H9 (cell line): ENCODE data around the gene UBE2Q1. TPM values are rescaled to one million over a fixed set of nuclear protein-coding genes. Genes with fewer than 3 reads are reported as not detected.

Experiments used
- DNase-seq: peaks from one replicate; pipeline ENCODE4 v3.0.0-alpha.2; 2017
- H2AFZ ChIP-seq: one replicate; pipeline ENCODE4 v1.6.1; 2013; ENCODE audit warnings: mild to moderate bottlenecking, low read length, control low read depth, moderate library complexity
- H2AK5ac ChIP-seq: 2 replicates; pipeline ENCODE4 v1.6.1; 2013; ENCODE audit warnings: low read length, control low read depth, mixed read lengths; ENCODE audit not compliant: insufficient read length
- H2BK120ac ChIP-seq: one replicate; pipeline ENCODE4 v1.6.1; 2013; ENCODE audit warnings: low read depth, mild to moderate bottlenecking, low read length, control low read depth, inconsistent platforms; ENCODE audit not compliant: poor library complexity, severe bottlenecking
- H2BK12ac ChIP-seq: 2 replicates; pipeline ENCODE4 v1.6.1; 2013; ENCODE audit warnings: low read length, control low read depth, mixed read lengths, low read depth; ENCODE audit not compliant: insufficient read length
- H2BK15ac ChIP-seq: 2 replicates; pipeline ENCODE4 v1.6.1; 2013; ENCODE audit warnings: low read depth, low read length, control low read depth
- H2BK20ac ChIP-seq: one replicate; pipeline ENCODE4 v1.6.1; 2013; ENCODE audit warnings: low read depth, mild to moderate bottlenecking, low read length, control low read depth, inconsistent platforms; ENCODE audit not compliant: poor library complexity, severe bottlenecking
- H2BK5ac ChIP-seq: 2 replicates; pipeline ENCODE4 v1.6.1; 2013; ENCODE audit warnings: low read length, control low read depth, mixed read lengths; ENCODE audit not compliant: insufficient read length
- H3K14ac ChIP-seq: 2 replicates; pipeline ENCODE4 v1.6.1; 2013; ENCODE audit warnings: low read length, control low read depth; ENCODE audit not compliant: insufficient read depth
- H3K18ac ChIP-seq: 2 replicates; pipeline ENCODE4 v1.6.1; 2013; ENCODE audit warnings: low read depth, mild to moderate bottlenecking, mixed read lengths, low read length, control low read depth; ENCODE audit not compliant: insufficient read length
- H3K23ac ChIP-seq: 2 replicates; pipeline ENCODE4 v1.6.1; 2013; ENCODE audit warnings: low read length, control low read depth, mixed read lengths, low read depth; ENCODE audit not compliant: insufficient read length
- H3K23me2 ChIP-seq: 2 replicates; pipeline ENCODE4 v1.6.1; 2013; ENCODE audit warnings: low read depth, mild to moderate bottlenecking, mixed read lengths, low read length, control low read depth; ENCODE audit not compliant: insufficient read length, poor library complexity, severe bottlenecking
- H3K27ac ChIP-seq: 2 replicates; pipeline ENCODE4 v1.5.1; 2013; ENCODE audit warnings: low read length, control low read depth, mixed read lengths, low read depth; ENCODE audit not compliant: insufficient read length
- H3K27me3 ChIP-seq: 2 replicates; pipeline ENCODE4 v1.6.1; 2013; ENCODE audit warnings: low read length, control low read depth, inconsistent platforms; ENCODE audit not compliant: insufficient read depth
- H3K4ac ChIP-seq: 2 replicates; pipeline ENCODE4 v1.6.1; 2013; ENCODE audit warnings: low read depth, mild to moderate bottlenecking, control low read depth, inconsistent platforms, low read length, moderate library complexity
- H3K4me1 ChIP-seq: 2 replicates; pipeline ENCODE4 v1.6.1; 2013; ENCODE audit warnings: low read length, control low read depth, inconsistent platforms; ENCODE audit not compliant: insufficient read depth
- H3K4me2 ChIP-seq: 2 replicates; pipeline ENCODE4 v1.6.1; 2013; ENCODE audit warnings: low read length, control low read depth, mixed read lengths; ENCODE audit not compliant: insufficient read length, insufficient read depth
- H3K56ac ChIP-seq: 2 replicates; pipeline ENCODE4 v1.6.1; 2013; ENCODE audit warnings: low read depth, mild to moderate bottlenecking, mixed read lengths, low read length, control low read depth; ENCODE audit not compliant: insufficient read length
- H3K79me1 ChIP-seq: 2 replicates; pipeline ENCODE4 v1.6.1; 2013; ENCODE audit warnings: low read depth, mild to moderate bottlenecking, moderate library complexity, low read length, control low read depth, inconsistent platforms; ENCODE audit not compliant: insufficient read depth, poor library complexity, severe bottlenecking
- H3K79me2 ChIP-seq: 2 replicates; pipeline ENCODE4 v1.6.1; 2013; ENCODE audit warnings: low read length, control low read depth, inconsistent platforms; ENCODE audit not compliant: insufficient read depth
- H3K9ac ChIP-seq: 2 replicates; pipeline ENCODE4 v1.6.1; 2013; ENCODE audit warnings: low read length, control low read depth, mixed read lengths; ENCODE audit not compliant: insufficient read length; ENCODE audit errors: extremely low read depth
- H3K9me3 ChIP-seq: one replicate; pipeline ENCODE4 v1.6.1; 2013; ENCODE audit warnings: low read depth, low read length, inconsistent platforms; ENCODE audit not compliant: control insufficient read depth
- H3T11ph ChIP-seq: one replicate; pipeline ENCODE4 v1.6.1; 2013; ENCODE audit warnings: mild to moderate bottlenecking, low read length, control low read depth, inconsistent platforms
- H4K20me1 ChIP-seq: one replicate; pipeline ENCODE4 v1.6.1; 2013; ENCODE audit not compliant: control insufficient read depth, insufficient read length, insufficient read depth
- H4K5ac ChIP-seq: 2 replicates; pipeline ENCODE4 v1.6.1; 2013; ENCODE audit warnings: low read depth, mild to moderate bottlenecking, mixed read lengths, low read length, control low read depth; ENCODE audit not compliant: insufficient read length
- H4K8ac ChIP-seq: replicated peaks from 2 replicates; pipeline ENCODE4 v1.6.1; 2013; ENCODE audit warnings: low read length, control low read depth, mixed read lengths, low read depth; ENCODE audit not compliant: insufficient read length
- H4K91ac ChIP-seq: 2 replicates; pipeline ENCODE4 v1.6.1; 2013; ENCODE audit warnings: low read depth, mild to moderate bottlenecking, moderate library complexity, mixed read lengths, low read length, control low read depth; ENCODE audit not compliant: insufficient read length
- H3K27ac Mint-ChIP-seq, 3 experiments: 2 replicates in 2 of 3; 3 replicates in 1 of 3; pipeline ENCODE4 v1.8.0; 2020 to 2021; ENCODE audit warnings: mixed read lengths in 3 of 3, mild to moderate bottlenecking in 1 of 3, moderate library complexity in 1 of 3
- H3K27me3 Mint-ChIP-seq: 2 replicates; pipeline ENCODE4 v1.8.0; 2021; ENCODE audit warnings: low read depth, mild to moderate bottlenecking, moderate library complexity, mixed read lengths
- H3K36me3 Mint-ChIP-seq, 3 experiments: 2 replicates in 2 of 3; 3 replicates in 1 of 3; pipeline ENCODE4 v1.8.0; 2020 to 2021; ENCODE audit warnings: low read depth in 3 of 3, mixed read lengths in 3 of 3; ENCODE audit not compliant: insufficient read depth in 1 of 3
- H3K4me1 Mint-ChIP-seq, 2 experiments: 2 replicates each; pipeline ENCODE4 v1.8.0; 2020; ENCODE audit warnings: mixed read lengths in 2 of 2
- H3K4me3 Mint-ChIP-seq, 2 experiments: 2 replicates in 1 of 2; 3 replicates in 1 of 2; pipeline ENCODE4 v1.8.0; 2020 to 2021; ENCODE audit warnings: mild to moderate bottlenecking in 2 of 2, mixed read lengths in 2 of 2, moderate library complexity in 1 of 2
- H3K9me3 Mint-ChIP-seq, 2 experiments: 2 replicates in 1 of 2; 3 replicates in 1 of 2; pipeline ENCODE4 v1.8.0; 2020; ENCODE audit warnings: mild to moderate bottlenecking in 2 of 2, mixed read lengths in 2 of 2, moderate library complexity in 1 of 2
- WGBS: extraction: QIAGEN DNeasy Blood & Tissue Kit; methylation state at CpG from one replicate; pipeline ENCODE4 v1.1.7; 2013; ENCODE audit warnings: missing lambda C conversion rate, low lambda C conversion rate, mixed read lengths; ENCODE audit not compliant: insufficient read length; ENCODE audit errors: extremely low coverage; 5-methylcytosine and 5-hydroxymethylcytosine counted together
- total RNA-seq: library from RNA; stranded (reverse); gene quantifications from 2 replicates; pipeline ENCODE4 v1.2.1, GENCODE V29; 2021
- TF ChIP-seq, protein P1 (sequence below): fragments of 200-600 bp; sonication (generic); conservative IDR thresholded peaks from 3 replicates; pipeline ENCODE4 v1.8.0; 2021; ENCODE audit warnings: antibody characterized with exemption, mild to moderate bottlenecking

UBE2Q1 gene
- total RNA-seq, 1 experiment from 2014 or later: 108 TPM

DNA sequence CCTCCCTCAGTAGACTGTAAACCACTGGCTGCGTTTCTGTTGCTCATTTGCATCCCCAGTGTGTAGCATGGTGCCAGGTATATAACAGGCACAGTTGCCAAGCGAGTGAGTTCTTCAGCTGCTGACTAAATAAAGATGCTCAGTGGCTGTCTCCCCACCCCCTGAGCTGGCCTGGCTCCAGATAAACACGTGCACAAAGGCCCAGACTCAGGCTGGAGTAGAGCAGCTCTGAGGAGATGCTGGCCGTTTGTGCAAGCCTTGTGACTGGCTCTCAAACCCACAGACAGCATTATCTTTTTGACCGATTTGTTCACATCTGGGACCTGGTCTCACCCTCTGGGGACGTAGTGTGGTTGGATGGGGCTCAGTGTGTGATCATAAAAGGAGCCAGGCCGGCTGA, 16.3 kb upstream of the UBE2Q1 start:
- Histone ChIP-seq H2BK120ac (no peak overlapping the region), H4K5ac (no peak overlapping the region), H4K91ac (no peak overlapping the region), H3K27ac (no peak overlapping the region), H2AK5ac (no peak overlapping the region), H2BK15ac (no peak overlapping the region), H3K4ac (no peak overlapping the region), H3K27me3 (no peaks in the 10 kb centered on the region), H3K4me2 (no peak overlapping the region), H2AFZ (no peak overlapping the region), H3K18ac (no peak overlapping the region), H3K9ac (no peak overlapping the region), H3K9me3 (no peaks in the 10 kb centered on the region), H3K4me1 (no peaks in the 10 kb centered on the region), H3K56ac (no peak overlapping the region), H3T11ph (no peak overlapping the region), H3K23ac (no peak overlapping the region), H4K20me1 (no peaks in the 10 kb centered on the region), H3K79me1 (no peaks in the 10 kb centered on the region), H2BK5ac (no peak overlapping the region), H3K14ac (no peak overlapping the region), H3K79me2 (no peaks in the 10 kb centered on the region), H2BK12ac (no peak overlapping the region), H4K8ac (no peak overlapping the region), H3K23me2 (no peaks in the 10 kb centered on the region), H2BK20ac (no peak overlapping the region)
- H3K27ac Mint-ChIP-seq: peak overlapping the region in 2 of 3 experiments; percentile 8 to 36; a peak in 1 of 7 replicates
- H3K4me3 Mint-ChIP-seq: no peak overlapping the region
- no peaks in the 10 kb centered on the region for H3K9me3 Mint-ChIP-seq
- no peaks in the 10 kb centered on the region; the same call in none of the 2 replicates for H3K27me3 Mint-ChIP-seq
- DNase-seq: no peak
- no CpG with 5 or more reads among the region's 7 CpGs for WGBS
- H3K36me3 Mint-ChIP-seq: peaks cover 15 to 19% (median 18%) of the 10 kb centered on the region in 3 experiments; a peak in 6 of 7 replicates
- peaks cover 20 to 29% of the 10 kb centered on the region in 2 experiments for H3K4me1 Mint-ChIP-seq
- TF ChIP-seq, protein P1, sequence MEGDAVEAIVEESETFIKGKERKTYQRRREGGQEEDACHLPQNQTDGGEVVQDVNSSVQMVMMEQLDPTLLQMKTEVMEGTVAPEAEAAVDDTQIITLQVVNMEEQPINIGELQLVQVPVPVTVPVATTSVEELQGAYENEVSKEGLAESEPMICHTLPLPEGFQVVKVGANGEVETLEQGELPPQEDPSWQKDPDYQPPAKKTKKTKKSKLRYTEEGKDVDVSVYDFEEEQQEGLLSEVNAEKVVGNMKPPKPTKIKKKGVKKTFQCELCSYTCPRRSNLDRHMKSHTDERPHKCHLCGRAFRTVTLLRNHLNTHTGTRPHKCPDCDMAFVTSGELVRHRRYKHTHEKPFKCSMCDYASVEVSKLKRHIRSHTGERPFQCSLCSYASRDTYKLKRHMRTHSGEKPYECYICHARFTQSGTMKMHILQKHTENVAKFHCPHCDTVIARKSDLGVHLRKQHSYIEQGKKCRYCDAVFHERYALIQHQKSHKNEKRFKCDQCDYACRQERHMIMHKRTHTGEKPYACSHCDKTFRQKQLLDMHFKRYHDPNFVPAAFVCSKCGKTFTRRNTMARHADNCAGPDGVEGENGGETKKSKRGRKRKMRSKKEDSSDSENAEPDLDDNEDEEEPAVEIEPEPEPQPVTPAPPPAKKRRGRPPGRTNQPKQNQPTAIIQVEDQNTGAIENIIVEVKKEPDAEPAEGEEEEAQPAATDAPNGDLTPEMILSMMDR: no peak
